Esophagus mucosa (tissue), 1 donor: Measurements from ENCODE around the gene PIP4K2A. TPM values are rescaled to one million over a fixed set of nuclear protein-coding genes. Genes with fewer than 3 reads are reported as not detected.
"Not testable (repeated sequence)": the region's sequence is repeated elsewhere in the genome, so short reads cannot be mapped to it uniquely, and the experiment has no call there.

ENCODE experiments used
- ATAC-seq: fragments of 200-7000 bp; cut with Tn5 transposase; one replicate; pipeline ENCODE4 v1.9.1; 2020
- total RNA-seq: library from RNA; stranded (reverse); gene quantifications from one replicate; pipeline ENCODE4 v1.2.4, GENCODE V29; 2023
- donor health status: DM: yes; HTN: yes; CAD: no.

Gene PIP4K2A
- total RNA-seq, 1 donor from 2014 or later, result 10.0 TPM

DNA sequence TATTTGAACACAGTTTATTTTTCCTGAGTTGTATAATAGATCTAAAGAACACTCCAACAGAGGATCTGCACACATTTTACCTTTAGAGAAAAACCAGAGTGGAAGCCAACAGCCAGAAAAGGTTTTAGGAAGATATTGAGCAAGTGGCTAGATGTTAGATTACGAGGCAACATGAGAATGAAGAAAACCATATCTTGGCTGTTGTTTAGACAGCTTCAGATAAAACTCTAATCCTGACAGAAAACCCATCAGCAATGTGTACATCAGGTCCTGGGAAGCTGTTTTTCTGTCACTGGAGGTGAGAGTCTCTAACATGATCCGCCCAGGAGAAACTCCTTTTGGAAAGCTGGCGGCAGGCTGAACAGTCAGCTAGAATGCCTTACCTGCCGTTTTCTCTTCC, 209.6 kb downstream of the PIP4K2A start:
- no peak for ATAC-seq

- peak; percentile 54 for ATAC-seq
These were observed 210.9 kb downstream of the PIP4K2A start for GRCh38 chr10:22503315-22504088.

- no peak for ATAC-seq
These were observed 212.5 kb downstream of the PIP4K2A start for GRCh38 chr10:22501863-22502262.

DNA sequence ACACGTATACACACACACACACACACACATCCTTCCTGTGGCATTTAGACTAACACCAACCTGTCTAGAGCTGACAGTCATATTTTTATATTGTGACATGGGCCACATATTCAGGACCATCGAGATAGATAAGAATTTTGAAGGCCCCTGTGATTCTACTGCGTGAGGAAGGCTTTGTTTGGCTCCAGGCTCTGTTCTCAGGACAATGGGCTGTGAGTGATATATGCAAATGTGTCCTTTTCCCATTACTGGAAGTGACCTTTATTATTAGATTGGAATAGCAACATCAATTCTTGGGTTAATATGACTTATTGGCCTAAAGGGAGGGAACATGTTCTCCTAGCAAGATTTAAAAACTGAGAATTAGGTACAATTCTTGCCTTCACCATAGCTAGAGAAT, 213.0 kb downstream of the PIP4K2A start:
- ATAC-seq, result no peak

DNA sequence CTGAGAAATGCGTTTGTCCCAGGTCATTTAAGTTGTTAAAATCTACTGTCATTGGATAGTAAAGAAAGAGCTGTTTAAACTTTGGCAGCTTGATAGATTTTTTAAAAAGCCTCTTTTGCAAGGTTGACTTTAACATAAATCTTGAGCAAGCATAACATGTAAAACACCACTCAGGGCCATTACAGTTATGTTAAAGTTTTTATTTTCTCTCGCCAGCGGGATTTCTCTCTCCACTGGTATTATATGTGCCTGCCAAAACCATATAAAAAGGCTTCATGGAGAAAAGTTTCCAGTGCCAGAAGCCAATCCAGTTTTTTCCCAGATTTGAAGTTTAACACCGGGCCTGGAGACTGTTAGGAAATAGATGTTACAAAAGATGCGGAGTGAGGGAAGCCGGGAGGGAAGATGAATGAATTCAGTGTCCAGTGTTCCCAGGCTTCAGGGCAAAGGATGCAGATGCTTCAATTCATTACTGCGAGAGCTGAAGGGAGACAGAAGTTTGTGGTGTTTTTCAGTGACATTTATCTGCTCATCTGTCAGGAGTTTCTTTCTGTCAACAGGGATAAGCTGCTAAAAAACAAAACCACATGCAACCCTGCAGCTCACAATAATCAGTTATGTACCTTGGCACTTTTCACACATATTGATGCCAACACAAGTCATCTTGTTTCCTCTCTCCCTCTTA, 213.6 kb downstream of the PIP4K2A start:
- no peak for ATAC-seq

GRCh38 chr10:22499973-22500372, 214.4 kb downstream of the PIP4K2A start:
- ATAC-seq, result not testable (repeated sequence)

DNA sequence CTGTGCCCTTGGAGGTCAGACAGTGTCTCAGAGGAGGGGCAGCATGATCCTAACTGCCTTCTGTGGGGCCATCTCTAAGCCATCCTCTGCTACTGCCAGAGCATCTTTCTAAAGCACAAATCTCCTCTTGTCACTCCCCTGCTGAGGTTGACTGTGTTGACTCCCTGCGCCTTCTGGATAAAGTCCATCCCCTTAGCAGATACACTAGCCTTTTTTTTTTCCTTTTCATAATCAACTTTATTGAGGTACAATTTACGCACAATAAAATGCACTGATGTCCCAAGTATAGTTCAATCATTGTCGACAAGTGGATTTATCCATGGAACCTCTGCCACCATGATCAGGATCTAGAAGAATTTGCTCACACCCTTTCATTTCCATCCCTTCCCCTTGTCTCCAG, 219.0 kb downstream of the PIP4K2A start:
- no peak for ATAC-seq

DNA sequence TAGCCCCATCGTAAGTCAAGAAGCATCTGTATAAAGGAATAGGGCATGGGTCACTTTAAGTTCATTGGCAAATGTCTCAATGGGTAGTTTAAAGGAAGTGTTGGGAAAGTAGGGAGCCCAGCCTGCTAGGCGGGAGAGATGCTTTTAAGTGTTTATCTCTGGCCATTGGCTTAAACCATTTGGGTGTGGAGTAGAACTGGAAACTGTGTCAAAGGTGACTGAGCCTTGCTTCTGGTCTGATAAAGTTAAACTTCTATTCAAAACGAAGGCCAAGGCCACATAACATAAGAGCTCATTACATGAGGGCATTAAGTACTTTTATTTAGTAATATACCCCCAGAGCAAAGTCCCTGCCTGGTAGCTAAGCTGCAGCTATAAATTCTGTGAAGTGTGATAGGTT, 220.4 kb downstream of the PIP4K2A start:
- ATAC-seq, result no peak

- ATAC-seq, result no peak
These were observed 222.3 kb downstream of the PIP4K2A start for GRCh38 chr10:22491931-22492615.

GRCh38 chr10:22491480-22491879, 222.9 kb downstream of the PIP4K2A start:
- no peak for ATAC-seq

DNA sequence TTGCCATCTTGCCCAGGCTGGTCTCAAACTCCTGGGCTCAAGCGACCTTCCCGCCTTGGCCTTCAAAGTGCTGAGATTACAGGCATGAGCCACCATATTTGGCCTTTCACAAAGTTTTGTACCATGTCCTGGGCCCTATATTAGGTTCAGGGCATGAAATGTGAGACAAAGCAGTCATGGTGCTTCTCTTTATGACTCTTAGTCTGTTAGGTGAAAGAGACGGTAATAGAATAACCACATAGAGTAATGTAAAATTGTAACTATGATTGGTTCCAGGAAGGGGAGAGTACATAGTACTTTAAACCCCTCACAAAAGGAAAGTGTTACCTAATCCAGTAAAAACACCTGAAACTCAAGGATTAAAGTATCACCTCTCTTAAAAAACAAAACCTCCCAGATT, 224.4 kb downstream of the PIP4K2A start:
- no peak for ATAC-seq

GRCh38 chr10:22489467-22489866, 224.9 kb downstream of the PIP4K2A start:
- no peak for ATAC-seq

GRCh38 chr10:22486431-22486830, 227.9 kb downstream of the PIP4K2A start:
- no peak for ATAC-seq

Other genes starting within 250 kb of the PIP4K2A start
- not detected for gene ARMC3, start 213.5 kb upstream of the PIP4K2A start, total RNA-seq